ENCODE measurements around the gene ACACA.

The ACACA gene

GRCh38 chr17:37092701-37093100, 313.9 kb downstream of the ACACA start:
- no peak overlapping the region for H2AFZ ChIP-seq (ENCODE audit: low read length)
- TF ChIP-seq EZH2phosphoT487 (IDR thresholded peaks at IDR 0.05; ENCODE audit: low read length), result no peak
- no peak for TF ChIP-seq EZH2 (optimal IDR thresholded peaks at IDR 0.05; ENCODE audit: low read depth, low read length)
- H3K36me3 ChIP-seq (replicated peaks; ENCODE audit: insufficient read depth, low read length), result no peaks in the 10 kb centered on the region
- no peak for DNase-seq
- H3K79me2 ChIP-seq (ENCODE audit: low read length), result no peaks in the 10 kb centered on the region
- H3K9me3 ChIP-seq (replicated peaks; ENCODE audit: insufficient read depth, low read length), result no peaks in the 10 kb centered on the region
- H3K4me3 ChIP-seq (ENCODE audit: low read length), result no peak overlapping the region
- no peak overlapping the region for H3K9ac ChIP-seq (ENCODE audit: low read length)
- no peak overlapping the region for H3K4me2 ChIP-seq (ENCODE audit: low read depth, low read length)
- H3K27ac ChIP-seq (ENCODE audit: low read length), result no peak overlapping the region
- no peaks in the 10 kb centered on the region for H3K9me2 ChIP-seq (replicated peaks; ENCODE audit: insufficient read depth, low read length)
- no peaks in the 10 kb centered on the region for H4K20me1 ChIP-seq (ENCODE audit: insufficient read depth, low read length)
- H3F3A ChIP-seq (ENCODE audit: insufficient read depth, low read length), result peaks cover 14% of the 10 kb centered on the region; the same call in 1 of the 2 replicates
- H3K4me1 ChIP-seq (ENCODE audit: low read length), result peaks cover 27% of the 10 kb centered on the region
- no peaks in the 10 kb centered on the region for H3K27me3 ChIP-seq (replicated peaks; ENCODE audit: insufficient read depth, low read length)

GRCh38 chr17:37092071-37092470, 314.6 kb downstream of the ACACA start:
- Histone ChIP-seq H3K4me3 (ENCODE audit: low read length) (no peak overlapping the region), H3F3A (ENCODE audit: insufficient read depth, low read length) (peaks cover 14% of the 10 kb centered on the region; the same call in 1 of the 2 replicates), H3K36me3 (replicated peaks; ENCODE audit: insufficient read depth, low read length) (no peaks in the 10 kb centered on the region), H3K79me2 (ENCODE audit: low read length) (no peaks in the 10 kb centered on the region), H2AFZ (ENCODE audit: low read length) (no peak overlapping the region), H3K9ac (ENCODE audit: low read length) (no peak overlapping the region), H3K9me2 (replicated peaks; ENCODE audit: insufficient read depth, low read length) (no peaks in the 10 kb centered on the region), H3K27ac (ENCODE audit: low read length) (no peak overlapping the region), H3K4me2 (ENCODE audit: low read depth, low read length) (no peak overlapping the region), H3K27me3 (replicated peaks; ENCODE audit: insufficient read depth, low read length) (no peaks in the 10 kb centered on the region), H3K9me3 (replicated peaks; ENCODE audit: insufficient read depth, low read length) (no peaks in the 10 kb centered on the region), H3K4me1 (ENCODE audit: low read length) (peaks cover 27% of the 10 kb centered on the region), H4K20me1 (ENCODE audit: insufficient read depth, low read length) (no peaks in the 10 kb centered on the region)
- no peak for DNase-seq
- TF ChIP-seq EZH2 (optimal IDR thresholded peaks at IDR 0.05; ENCODE audit: low read depth, low read length) (no peak), CTCF (IDR thresholded peaks at IDR 0.05; ENCODE audit: low read length) (no peak), EZH2phosphoT487 (IDR thresholded peaks at IDR 0.05; ENCODE audit: low read length) (no peak)

- Histone ChIP-seq H3K4me1 (ENCODE audit: low read length) (peaks cover 27% of the 10 kb centered on the region), H3K9me3 (replicated peaks; ENCODE audit: insufficient read depth, low read length) (no peaks in the 10 kb centered on the region), H3K27ac (ENCODE audit: low read length) (peak overlapping the region; percentile 84; the same call in 1 of the 2 replicates), H3K9ac (ENCODE audit: low read length) (no peak overlapping the region), H2AFZ (ENCODE audit: low read length) (no peak overlapping the region), H3K9me2 (replicated peaks; ENCODE audit: insufficient read depth, low read length) (no peaks in the 10 kb centered on the region), H3K79me2 (ENCODE audit: low read length) (no peaks in the 10 kb centered on the region), H4K20me1 (ENCODE audit: insufficient read depth, low read length) (no peaks in the 10 kb centered on the region), H3K4me3 (ENCODE audit: low read length) (no peak overlapping the region), H3K4me2 (ENCODE audit: low read depth, low read length) (peak overlapping the region; percentile 42; the same call in 1 of the 2 replicates), H3K36me3 (replicated peaks; ENCODE audit: insufficient read depth, low read length) (no peaks in the 10 kb centered on the region), H3K27me3 (replicated peaks; ENCODE audit: insufficient read depth, low read length) (no peaks in the 10 kb centered on the region), H3F3A (ENCODE audit: insufficient read depth, low read length) (peaks cover 14% of the 10 kb centered on the region; the same call in 1 of the 2 replicates)
- DNase-seq, result no peak
- no peak for TF ChIP-seq EZH2phosphoT487 (IDR thresholded peaks at IDR 0.05; ENCODE audit: low read length)
- TF ChIP-seq CTCF (IDR thresholded peaks at IDR 0.05; ENCODE audit: low read length), result no peak
- no peak for TF ChIP-seq EZH2 (optimal IDR thresholded peaks at IDR 0.05; ENCODE audit: low read depth, low read length)
Observed at GRCh38 chr17:37090941-37091340, 315.7 kb downstream of the ACACA start.

- H3K9ac ChIP-seq (ENCODE audit: low read length), result peak overlapping the region; percentile 17
- no peaks in the 10 kb centered on the region for H3K27me3 ChIP-seq (replicated peaks; ENCODE audit: insufficient read depth, low read length)
- H3K36me3 ChIP-seq (replicated peaks; ENCODE audit: insufficient read depth, low read length), result no peaks in the 10 kb centered on the region
- no peaks in the 10 kb centered on the region for H4K20me1 ChIP-seq (ENCODE audit: insufficient read depth, low read length)
- peak overlapping the region; percentile 84 for H3K27ac ChIP-seq (ENCODE audit: low read length)
- H3K9me3 ChIP-seq (replicated peaks; ENCODE audit: insufficient read depth, low read length), result no peaks in the 10 kb centered on the region
- TF ChIP-seq CTCF (IDR thresholded peaks at IDR 0.05; ENCODE audit: low read length) (no peak), EZH2 (optimal IDR thresholded peaks at IDR 0.05; ENCODE audit: low read depth, low read length) (no peak), EZH2phosphoT487 (IDR thresholded peaks at IDR 0.05; ENCODE audit: low read length) (no peak)
- H3K4me3 ChIP-seq (ENCODE audit: low read length), result no peak overlapping the region; the same call in 1 of the 2 replicates
- peak; percentile 88 for DNase-seq
- H3F3A ChIP-seq (ENCODE audit: insufficient read depth, low read length), result peaks cover 14% of the 10 kb centered on the region; the same call in 1 of the 2 replicates
- H3K79me2 ChIP-seq (ENCODE audit: low read length), result no peaks in the 10 kb centered on the region
- H2AFZ ChIP-seq (ENCODE audit: low read length), result peak overlapping the region; percentile 18
- H3K4me2 ChIP-seq (ENCODE audit: low read depth, low read length), result peak overlapping the region; percentile 42
- H3K4me1 ChIP-seq (ENCODE audit: low read length), result peaks cover 27% of the 10 kb centered on the region
- H3K9me2 ChIP-seq (replicated peaks; ENCODE audit: insufficient read depth, low read length), result no peaks in the 10 kb centered on the region
Observed at GRCh38 chr17:37089956-37090355, 316.7 kb downstream of the ACACA start.

All from MM.1S (cell line).